Transverse colon (tissue), 3 donors: ENCODE results near the gene CTAG1B.
"Not testable (repeated sequence)": the region's sequence is repeated elsewhere in the genome, so short reads cannot be mapped to it uniquely, and the experiment has no call there.

ENCODE experiments used
- CTCF ChIP-seq, 5 experiments: fragments of 200-600 bp in 3 of 5; fragments of 450-650 bp in 2 of 5; sonication (generic) in 3 of 5; IDR thresholded peaks; 1 replicate in 2 of 5; 2 replicates in 3 of 5; pipeline ENCODE4 v1.5.1; 2016 to 2017; ENCODE audit warnings: antibody characterized with exemption in 5 of 5, inconsistent platforms in 3 of 5, mild to moderate bottlenecking in 2 of 5, moderate library complexity in 1 of 5
- EP300 ChIP-seq: sonication (generic); formaldehyde crosslinking; IDR thresholded peaks from one replicate; pipeline ENCODE4 v1.6.1; 2017; ENCODE audit warnings: antibody characterized with exemption, low read depth

- not testable (repeated sequence) for TF ChIP-seq CTCF (IDR thresholded peaks at IDR 0.05); EP300
Observed at GRCh38 chrX:154607976-154608375, 11.1 kb downstream of the CTAG1B start.
